KG1 (cell line): ENCODE results near the gene PPRC1.
"Not testable (repeated sequence)": the region's sequence is repeated elsewhere in the genome, so short reads cannot be mapped to it uniquely, and the experiment has no call there.

Experiments
- DNase-seq: peaks from one replicate; lab custom pipeline; 2025; lab: John Stamatoyannopoulos, UW

PPRC1 gene

DNA sequence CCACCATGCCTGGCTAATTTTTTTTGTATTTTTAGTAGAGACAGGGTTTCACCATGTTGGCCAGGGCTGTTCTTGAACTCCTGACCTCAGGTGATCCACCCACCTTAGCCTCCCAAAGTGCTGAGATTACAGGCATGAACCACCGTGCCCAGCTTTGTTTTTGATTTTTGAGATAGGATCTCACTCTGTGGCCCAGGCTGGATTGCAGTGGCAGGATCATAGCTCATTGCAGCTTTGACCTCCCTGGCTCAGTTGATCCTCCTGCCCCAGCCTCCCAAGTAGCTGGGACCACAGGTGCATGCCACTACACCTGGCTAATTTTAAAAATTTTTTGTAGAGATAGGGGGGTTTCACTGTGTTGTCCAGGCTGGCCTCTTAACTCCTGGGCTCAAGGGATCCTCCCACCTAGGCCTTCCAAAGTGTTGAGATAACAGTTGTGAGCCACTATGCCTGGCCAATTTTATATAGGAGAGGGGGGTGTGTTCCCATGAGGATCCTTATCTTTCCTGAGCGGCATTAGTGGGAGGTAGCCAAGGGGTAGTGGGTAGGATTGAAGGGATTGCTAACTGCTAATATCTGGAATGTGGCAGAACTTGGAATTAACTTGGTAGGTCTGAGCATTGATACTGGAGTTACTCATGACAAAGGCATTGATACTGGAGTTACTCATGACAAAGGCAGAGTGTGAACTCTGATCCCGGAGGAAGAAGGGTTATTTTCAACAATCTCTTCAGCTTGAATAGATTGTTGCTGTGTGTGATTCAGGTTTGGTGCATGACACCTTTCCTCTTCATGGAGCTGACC is 18.3 kb downstream of the PPRC1 start:
- DNase-seq: no peak

GRCh38 chr10:102151774-102152544 is 19.1 kb downstream of the PPRC1 start, which contains the start of gene NOLC1:
Gene NOLC1, plus strand, starts transcription at chr10:102152389. Its CDS starts 22 bp downstream, at chr10:102152411.
- DNase-seq: peak; percentile 92

GRCh38 chr10:102152545-102152890 is 19.7 kb downstream of the PPRC1 start:
- no peak for DNase-seq

DNA sequence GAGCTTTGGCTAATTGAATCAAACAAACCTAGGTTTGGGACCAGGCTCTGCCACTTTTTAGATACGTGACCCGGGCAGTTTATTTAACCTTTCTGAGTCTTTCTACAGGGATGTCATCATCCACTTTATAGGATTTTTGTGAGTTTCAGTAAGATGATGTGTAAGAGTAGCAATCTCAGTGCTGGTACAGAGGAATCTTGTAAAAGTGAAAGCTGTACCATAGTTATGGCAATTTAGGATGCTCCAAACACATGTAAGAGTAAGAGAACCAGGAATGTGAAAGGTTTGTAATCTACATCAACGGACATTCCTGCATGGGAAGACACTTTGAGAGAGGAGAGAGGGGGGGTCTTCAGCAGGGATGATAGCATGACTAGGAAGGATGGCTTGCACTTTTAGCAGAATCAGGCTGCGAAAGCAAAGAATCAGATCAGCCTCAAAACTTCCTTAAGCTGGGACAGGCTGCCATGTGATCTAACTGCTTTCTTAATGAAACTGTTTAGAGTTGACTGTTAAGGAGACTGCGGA is 20.3 kb downstream of the PPRC1 start:
- no peak for DNase-seq

DNA sequence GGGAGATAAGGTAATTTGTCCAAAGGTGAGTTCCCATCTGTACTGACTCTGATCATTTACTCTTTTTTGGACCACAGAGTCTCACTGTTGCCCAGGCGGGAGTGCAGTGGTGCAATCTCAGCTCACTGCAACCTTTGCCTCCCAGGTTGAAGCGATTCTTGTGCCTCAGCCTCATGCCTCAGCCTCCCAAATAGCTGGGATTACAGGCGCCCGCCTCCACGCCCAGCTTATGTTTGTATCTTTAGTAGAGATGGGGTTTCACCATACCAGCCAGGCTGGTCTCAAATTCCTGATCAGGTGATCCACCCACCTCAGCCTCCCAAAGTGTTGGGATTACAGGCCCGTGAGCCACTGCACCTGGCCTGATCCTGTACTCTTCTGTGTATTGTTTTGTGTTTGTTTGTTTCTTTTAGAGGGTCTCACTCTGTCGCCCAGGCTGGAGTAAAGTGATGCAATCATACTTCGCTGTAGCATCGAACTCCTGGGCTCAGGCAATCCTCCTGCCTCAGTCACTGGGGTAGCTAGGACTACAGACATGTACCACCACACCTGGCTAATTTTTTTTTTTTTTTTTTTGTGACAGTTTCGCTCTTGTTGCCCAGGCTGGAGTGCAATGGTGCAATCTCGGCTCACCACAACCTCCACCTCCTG is 21.8 kb downstream of the PPRC1 start:
- DNase-seq: no peak

GRCh38 chr10:102157224-102157623 is 24.4 kb downstream of the PPRC1 start:
- DNase-seq: no peak

DNA sequence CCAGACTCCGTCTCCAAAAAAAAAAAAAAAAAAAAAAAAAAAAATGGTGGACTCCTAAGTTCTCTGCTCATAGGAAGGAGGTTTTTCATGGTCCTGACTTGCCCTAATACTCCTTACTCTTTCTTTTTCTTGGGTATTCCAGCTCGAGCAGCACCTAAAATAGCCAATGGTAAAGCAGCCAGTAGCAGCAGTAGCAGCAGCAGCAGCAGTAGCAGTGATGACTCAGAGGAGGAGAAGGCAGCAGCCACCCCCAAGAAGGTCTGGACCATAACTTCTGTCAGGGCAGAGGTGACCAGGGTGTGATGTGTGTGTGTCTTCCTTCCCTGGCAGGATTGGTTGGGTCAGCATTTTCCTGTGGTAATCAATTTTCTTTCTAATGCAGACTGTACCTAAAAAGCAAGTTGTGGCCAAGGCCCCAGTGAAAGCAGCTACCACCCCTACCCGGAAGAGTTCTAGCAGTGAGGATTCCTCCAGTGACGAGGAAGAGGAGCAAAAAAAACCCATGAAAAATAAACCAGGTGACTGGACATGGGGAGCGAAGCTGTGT is 26.3 kb downstream of the PPRC1 start:
- DNase-seq: no peak

GRCh38 chr10:102159831-102160230 is 27.0 kb downstream of the PPRC1 start:
- no peak for DNase-seq

GRCh38 chr10:102163342-102163989 is 30.6 kb downstream of the PPRC1 start:
- DNase-seq: no peak

DNA sequence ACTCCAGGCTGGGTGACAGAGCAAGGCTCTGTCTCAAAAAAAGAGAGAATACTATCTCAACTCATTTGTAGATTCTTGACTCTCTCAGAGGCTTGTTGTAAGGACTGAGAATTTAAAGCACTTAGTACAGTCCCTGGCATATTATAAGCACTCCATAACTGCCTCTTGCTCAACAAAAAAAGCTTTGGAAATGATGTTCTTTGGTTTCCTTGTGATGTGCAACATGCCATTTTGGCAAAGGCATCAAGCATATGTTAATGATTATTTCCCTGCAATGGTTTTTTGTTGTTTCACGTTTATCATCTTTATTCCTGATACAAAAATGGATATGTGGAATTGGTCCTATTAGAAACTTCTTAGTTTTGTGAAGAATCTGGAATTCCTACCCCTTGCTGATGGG is 35.0 kb downstream of the PPRC1 start:
- no peak for DNase-seq

DNA sequence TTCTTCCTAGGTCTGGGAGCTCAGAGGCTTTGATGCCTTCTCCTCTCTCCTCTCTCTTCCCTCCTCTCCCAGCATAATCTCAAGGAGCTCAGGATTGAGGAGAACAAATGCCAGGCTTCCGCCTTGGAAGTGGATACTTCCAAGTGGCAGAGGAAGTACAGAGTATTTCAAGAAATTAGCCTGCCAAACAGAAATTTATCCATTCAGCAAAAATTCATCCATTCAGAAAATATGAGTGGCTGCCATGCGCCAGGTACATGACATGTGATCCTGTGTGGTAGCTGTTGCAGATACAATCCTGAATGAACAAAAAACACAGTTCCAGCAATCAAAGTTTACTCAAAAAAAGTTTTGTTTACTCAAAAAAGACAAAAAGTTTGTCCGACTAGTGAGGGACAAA is 37.8 kb downstream of the PPRC1 start:
- DNase-seq: no peak

GRCh38 chr10:102172288-102172687 is 39.4 kb downstream of the PPRC1 start:
- DNase-seq: no peak

- DNase-seq: no peak
These were observed 42.6 kb downstream of the PPRC1 start for GRCh38 chr10:102175415-102175814.

DNA sequence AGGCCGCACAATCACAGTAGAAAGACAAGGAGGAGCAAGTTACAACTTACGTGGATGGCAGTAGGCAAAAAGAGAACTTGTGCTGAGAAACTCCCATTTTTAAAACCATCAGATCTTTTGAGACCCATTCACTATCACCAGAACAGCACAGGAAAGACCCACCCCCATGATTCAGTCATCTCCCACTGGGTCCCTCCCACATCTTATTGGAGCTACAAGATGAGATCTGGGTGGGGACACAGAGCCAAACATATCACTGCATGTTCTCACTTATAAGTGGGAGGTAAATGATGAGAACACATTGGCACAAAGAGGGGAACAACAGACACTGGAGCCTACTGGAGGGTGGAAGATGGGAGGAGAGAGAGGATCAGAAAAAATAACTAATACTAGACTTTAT is 51.8 kb downstream of the PPRC1 start:
- DNase-seq: no peak

GRCh38 chr10:102185272-102185671 is 52.4 kb downstream of the PPRC1 start:
- no peak for DNase-seq

DNA sequence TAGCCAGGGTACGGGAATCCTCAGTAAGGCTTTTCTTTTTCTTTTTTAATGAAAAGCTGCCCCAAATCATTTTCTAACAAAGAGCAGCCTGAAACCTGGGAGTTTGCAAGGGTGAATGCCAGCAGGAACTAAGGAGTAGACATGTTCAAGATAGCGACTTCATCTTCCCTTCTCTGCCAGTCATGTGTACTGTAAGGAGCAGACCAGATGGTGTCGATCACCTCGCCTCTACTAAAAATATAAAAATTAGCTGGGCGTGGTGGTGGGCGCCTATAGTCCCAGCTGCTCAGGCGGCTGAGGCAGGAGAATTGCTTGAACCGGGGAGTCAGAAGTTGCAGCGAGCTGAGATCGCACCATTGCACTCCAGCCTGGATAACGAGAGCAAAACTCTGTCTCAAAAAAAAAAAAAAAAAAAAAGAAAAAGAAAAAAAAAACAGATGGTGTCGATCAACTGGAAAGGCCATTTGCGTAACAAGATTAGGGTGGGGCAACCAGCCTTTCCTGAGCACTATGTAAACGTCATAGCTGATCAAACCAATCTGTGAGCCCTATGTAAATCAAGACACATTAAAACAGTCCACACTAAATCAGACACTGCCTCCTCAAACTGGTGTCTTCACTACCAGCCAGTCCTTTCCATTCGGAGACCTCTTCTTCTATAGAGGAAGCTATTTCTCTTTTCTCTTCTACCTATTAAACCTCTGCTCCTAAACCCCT is 53.1 kb downstream of the PPRC1 start:
- no peak for DNase-seq

DNA sequence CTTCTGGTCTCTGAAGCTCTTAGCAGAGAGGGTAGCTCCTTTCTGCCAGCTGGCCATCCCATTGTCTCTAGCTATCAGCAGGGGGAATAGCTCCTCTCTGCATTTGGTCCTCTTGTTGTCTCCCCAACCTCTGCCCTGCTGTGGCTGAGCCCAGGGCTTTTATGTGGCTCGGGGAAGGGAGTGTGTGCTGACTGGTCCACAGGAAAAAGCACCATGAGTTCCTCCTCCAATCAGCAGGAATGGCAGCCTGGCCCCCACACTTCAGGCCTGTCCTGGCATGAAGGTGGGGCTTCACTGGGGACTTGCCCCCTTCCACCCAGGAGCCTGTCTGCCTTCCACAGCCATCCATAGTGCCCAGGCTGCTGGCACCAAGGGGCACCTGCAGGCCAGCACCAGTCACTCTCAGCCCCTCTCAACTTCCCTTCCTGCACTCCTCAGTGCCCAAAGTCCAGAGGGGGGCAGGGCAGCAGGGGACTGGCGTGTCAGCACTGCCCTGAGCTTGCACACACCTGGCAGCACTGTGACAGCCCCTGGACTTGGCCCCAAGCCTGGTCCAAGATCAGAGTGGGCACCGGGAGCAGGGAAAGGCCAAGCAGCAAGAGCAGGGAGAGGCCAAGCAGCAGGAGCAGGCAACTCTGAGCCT is 55.6 kb downstream of the PPRC1 start:
- no peak for DNase-seq

- DNase-seq: not testable (repeated sequence)
These were observed 56.4 kb downstream of the PPRC1 start for GRCh38 chr10:102188941-102189898.

DNA sequence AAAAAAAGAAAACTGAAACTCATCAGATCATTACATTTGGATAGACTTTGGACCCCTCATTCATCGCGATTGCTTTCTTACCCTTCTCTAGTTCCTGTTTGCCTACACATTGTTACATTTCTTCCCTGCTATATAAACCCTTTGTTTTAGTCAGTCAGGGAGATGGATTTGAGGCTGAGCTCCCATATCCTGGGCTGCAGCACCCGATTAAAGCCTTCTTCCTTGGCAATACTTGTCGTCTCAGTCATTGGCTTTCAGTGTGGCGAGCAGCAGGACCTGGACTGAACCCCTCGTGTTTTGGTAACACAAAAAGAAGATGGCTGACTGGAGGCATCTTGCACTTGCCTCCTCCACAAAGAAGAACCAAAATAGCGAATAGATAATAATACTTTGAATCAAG is 59.1 kb downstream of the PPRC1 start:
- DNase-seq: no peak
